Fibroblast of mammary gland (primary cell): Measurements from ENCODE around the gene SIGLEC9.

Experiments
- DNase-seq: peaks from one replicate; pipeline ENCODE4 v3.0.0-alpha.2; 2010; ENCODE audit warnings: low read depth
- H3K4me3 ChIP-seq: 2 replicates; pipeline ENCODE4 v1.5.1; 2011; ENCODE audit warnings: low read depth, mild to moderate bottlenecking, low read length, moderate library complexity; ENCODE audit not compliant: control insufficient read depth
- CTCF ChIP-seq: conservative IDR thresholded peaks from 2 replicates; pipeline ENCODE4 v1.5.1; 2011; ENCODE audit warnings: low read depth, low read length, inconsistent platforms; ENCODE audit not compliant: control insufficient read depth, insufficient read depth

The SIGLEC9 gene

DNA sequence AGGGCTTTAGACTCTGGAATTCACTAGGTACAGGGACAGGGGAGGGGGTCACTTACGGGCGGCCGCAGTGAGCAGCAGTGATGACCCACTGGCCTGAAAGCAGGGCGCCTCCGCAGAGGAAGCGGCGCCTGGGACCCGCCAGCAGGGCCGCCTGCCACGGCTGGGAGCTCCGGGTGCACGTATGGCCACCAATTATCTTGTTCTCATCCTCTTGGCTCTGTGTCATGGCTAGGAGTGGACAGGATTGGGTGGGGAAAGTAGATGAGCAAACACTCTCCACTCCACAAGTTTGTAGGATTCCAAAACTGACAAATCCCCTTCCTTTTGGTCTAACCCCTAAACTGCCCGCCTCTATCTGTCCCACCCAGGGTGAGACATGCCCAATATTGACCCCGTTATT is 43.2 kb upstream of the SIGLEC9 start:
- no peak overlapping the region for H3K4me3 ChIP-seq
- TF ChIP-seq CTCF: no peak
- no peak for DNase-seq

GRCh38 chr19:51082611-51083010 is 42.1 kb upstream of the SIGLEC9 start, which contains the start of gene KLK14:
KLK14 (minus strand) TSS chr19:51082887; CDS start chr19:51082614, 273 bp downstream.
- no peak for TF ChIP-seq CTCF
- no peak within 1 kb of the TSS for H3K4me3 ChIP-seq
- no peak for DNase-seq

DNA sequence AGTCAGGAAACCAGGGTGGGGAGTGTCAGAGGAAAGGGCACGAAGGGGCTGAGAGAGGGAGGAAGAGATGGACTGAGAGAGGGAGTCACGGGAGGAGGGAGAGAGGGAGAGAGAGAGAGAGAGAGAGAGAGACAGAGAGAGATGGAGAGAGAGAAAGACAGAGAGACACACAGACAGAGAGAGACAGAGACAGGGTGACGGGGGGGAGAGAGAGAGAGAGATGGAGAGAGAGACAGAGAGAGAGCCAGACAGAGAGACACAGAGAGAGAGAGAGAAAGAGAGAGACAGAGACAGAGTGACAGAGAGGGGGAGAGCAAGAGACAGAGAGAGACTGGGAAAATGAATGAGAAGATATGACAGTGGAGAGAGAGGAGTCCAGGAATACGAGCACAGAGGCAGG is 41.5 kb upstream of the SIGLEC9 start:
- DNase-seq: no peak
- TF ChIP-seq CTCF: no peak
- H3K4me3 ChIP-seq: no peak overlapping the region

DNA sequence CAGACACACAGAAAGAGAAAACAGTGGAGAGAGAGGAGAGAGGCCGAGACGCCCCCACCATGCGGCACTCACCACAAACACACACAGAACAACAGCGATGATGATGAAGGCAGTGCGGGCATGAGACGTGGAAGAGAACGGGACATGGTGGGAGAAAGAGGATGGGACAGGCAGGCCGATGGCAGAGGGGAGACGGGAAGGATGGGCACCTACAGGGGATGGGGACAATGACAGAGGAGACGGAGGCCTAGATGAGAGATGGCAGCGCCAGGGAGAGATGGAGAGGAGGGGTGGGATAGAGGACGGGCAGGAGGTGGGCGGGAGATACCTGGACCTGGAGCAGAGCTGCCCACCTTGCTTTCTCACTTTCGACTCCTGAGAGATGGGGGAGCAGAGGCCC is 40.9 kb upstream of the SIGLEC9 start:
- no peak overlapping the region for H3K4me3 ChIP-seq
- TF ChIP-seq CTCF: no peak
- no peak for DNase-seq

DNA sequence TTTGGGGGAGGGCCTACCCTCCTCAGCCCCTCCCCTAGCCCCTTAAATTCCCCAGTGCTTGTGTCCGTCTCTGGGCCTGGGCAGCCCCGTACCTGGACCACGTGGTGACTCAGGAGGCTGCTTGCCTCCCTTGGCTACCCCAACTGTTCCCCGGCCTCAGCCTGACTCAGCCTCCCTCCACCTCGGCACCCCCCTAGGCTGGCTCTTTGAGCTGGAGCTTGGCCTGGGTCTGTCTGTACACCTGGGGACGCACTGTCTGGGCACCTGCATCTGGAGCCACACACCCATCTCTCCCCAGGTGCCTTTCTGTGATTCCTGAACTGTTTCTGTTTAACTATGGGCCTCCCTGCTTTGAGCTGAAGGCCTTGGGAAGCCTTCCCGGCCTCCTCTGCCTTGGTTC is 40.2 kb upstream of the SIGLEC9 start:
- no peak for TF ChIP-seq CTCF
- H3K4me3 ChIP-seq: no peak overlapping the region
- DNase-seq: no peak

GRCh38 chr19:51086153-51086850 is 38.4 kb upstream of the SIGLEC9 start:
- no peak for TF ChIP-seq CTCF
- H3K4me3 ChIP-seq: no peak overlapping the region
- no peak for DNase-seq
